GM06990 (cell line): ENCODE results near the gene CD9.

Experiments
- DNase-seq: peaks from one replicate; pipeline ENCODE4 v3.0.0-alpha.2; 2011; ENCODE audit not compliant: insufficient read length; ENCODE audit errors: extremely low read depth
- H3K27me3 ChIP-seq: replicated peaks from 2 replicates; pipeline ENCODE4 v1.6.0; 2011; ENCODE audit warnings: low read length; ENCODE audit not compliant: control insufficient read depth, insufficient read depth
- H3K36me3 ChIP-seq: 2 replicates; pipeline ENCODE4 v1.5.1; 2011; ENCODE audit warnings: low read length; ENCODE audit not compliant: control insufficient read depth, insufficient read depth
- H3K4me3 ChIP-seq: replicated peaks from 2 replicates; pipeline ENCODE4 v1.5.1; 2011; ENCODE audit warnings: low read depth, mild to moderate bottlenecking, control low read depth, low read length
- TF ChIP-seq, protein P1 (sequence below): IDR thresholded peaks from 2 replicates; pipeline ENCODE4 v1.5.1; 2011; ENCODE audit warnings: low read length, control low read depth, mild to moderate bottlenecking, inconsistent platforms; ENCODE audit not compliant: insufficient read depth, poor library complexity, severe bottlenecking

Gene CD9

GRCh38 chr12:6263931-6264330 lies 63.7 kb downstream of the CD9 start:
- no peaks in the 10 kb centered on the region for H3K36me3 ChIP-seq
- H3K4me3 ChIP-seq, result no peak overlapping the region
- no peaks in the 10 kb centered on the region; the same call in 1 of the 2 replicates for H3K27me3 ChIP-seq
- TF ChIP-seq, protein P1, sequence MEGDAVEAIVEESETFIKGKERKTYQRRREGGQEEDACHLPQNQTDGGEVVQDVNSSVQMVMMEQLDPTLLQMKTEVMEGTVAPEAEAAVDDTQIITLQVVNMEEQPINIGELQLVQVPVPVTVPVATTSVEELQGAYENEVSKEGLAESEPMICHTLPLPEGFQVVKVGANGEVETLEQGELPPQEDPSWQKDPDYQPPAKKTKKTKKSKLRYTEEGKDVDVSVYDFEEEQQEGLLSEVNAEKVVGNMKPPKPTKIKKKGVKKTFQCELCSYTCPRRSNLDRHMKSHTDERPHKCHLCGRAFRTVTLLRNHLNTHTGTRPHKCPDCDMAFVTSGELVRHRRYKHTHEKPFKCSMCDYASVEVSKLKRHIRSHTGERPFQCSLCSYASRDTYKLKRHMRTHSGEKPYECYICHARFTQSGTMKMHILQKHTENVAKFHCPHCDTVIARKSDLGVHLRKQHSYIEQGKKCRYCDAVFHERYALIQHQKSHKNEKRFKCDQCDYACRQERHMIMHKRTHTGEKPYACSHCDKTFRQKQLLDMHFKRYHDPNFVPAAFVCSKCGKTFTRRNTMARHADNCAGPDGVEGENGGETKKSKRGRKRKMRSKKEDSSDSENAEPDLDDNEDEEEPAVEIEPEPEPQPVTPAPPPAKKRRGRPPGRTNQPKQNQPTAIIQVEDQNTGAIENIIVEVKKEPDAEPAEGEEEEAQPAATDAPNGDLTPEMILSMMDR, result no peak
- no peak for DNase-seq

- Histone ChIP-seq H3K4me3 (no peak overlapping the region), H3K27me3 (no peaks in the 10 kb centered on the region; the same call in 1 of the 2 replicates), H3K36me3 (no peaks in the 10 kb centered on the region)
- TF ChIP-seq, protein P1, result no peak
- DNase-seq, result no peak
These were observed 64.3 kb downstream of the CD9 start for GRCh38 chr12:6264402-6265037.

- DNase-seq, result no peak
- TF ChIP-seq, protein P1, result no peak
- Histone ChIP-seq H3K27me3 (no peaks in the 10 kb centered on the region), H3K4me3 (no peak overlapping the region), H3K36me3 (no peaks in the 10 kb centered on the region)
These were observed 64.8 kb downstream of the CD9 start for GRCh38 chr12:6265038-6265405.

DNA sequence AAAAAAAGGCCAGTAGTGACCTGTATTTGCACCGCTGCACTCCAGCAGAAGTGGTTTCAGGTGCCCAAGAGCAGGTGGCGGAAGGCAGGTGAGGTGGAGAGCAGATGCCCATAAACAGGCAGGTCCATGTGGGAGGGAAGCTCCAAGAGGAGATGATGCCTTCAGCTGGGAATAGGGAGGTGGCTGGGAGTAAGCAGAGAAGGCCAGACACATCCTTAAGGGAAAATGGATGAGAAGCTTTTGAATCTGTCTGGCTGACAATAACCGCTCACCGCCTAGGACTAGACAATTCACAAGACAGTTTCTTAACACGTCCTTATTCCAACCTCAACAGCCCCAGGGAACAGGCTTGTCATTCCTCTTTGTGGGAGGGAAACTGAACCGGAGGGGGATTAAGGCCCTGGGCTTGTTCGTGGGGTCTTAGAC lies 66.4 kb downstream of the CD9 start:
- no peak for DNase-seq
- Histone ChIP-seq H3K36me3 (no peaks in the 10 kb centered on the region), H3K27me3 (no peaks in the 10 kb centered on the region), H3K4me3 (no peak overlapping the region)
- TF ChIP-seq, protein P1, result no peak

DNA sequence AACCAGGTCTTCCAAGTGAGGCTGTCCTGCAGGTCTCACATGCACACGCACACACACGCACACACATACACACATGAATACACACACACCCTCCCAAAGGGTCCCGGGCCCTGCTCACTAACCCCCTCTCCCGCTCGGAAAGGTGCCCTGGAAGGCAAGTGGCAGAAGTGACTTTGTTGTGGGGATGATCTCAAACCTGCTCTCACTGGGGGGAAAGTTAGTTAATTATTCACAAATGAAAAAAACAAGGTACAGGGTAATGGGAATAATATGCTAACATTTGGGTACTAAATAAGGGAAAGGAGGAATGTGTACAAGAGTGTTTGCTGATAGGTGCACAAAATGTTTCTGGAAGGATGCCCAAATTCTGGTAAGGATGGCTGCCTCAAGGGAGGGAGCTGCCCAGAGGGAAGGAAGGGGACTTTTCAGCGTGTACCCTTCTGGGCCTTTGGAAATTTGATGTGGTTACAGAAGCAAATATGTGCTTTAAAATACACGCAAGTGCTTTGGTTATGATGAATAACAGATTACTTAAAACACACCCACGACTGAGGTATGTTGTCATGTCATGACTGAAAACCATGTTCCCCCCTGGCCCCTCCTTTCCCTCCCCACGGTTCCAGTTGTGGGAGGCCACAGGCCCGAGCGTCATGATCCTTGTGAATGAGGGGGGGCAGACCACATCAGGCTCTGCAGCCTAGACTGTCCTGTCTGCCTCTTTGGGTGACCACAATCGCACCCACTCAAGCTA lies 66.9 kb downstream of the CD9 start:
- Histone ChIP-seq H3K4me3 (no peak overlapping the region), H3K36me3 (no peaks in the 10 kb centered on the region), H3K27me3 (no peaks in the 10 kb centered on the region)
- no peak for DNase-seq
- TF ChIP-seq, protein P1, result peak; percentile 46
